WI38 (cell line): Measurements from ENCODE around the gene ZNRF1.

Experiments used
- H3K4me3 ChIP-seq: 2 replicates; pipeline ENCODE4 v1.5.1; 2011; ENCODE audit warnings: low read depth, mild to moderate bottlenecking, control low read depth, low read length
- CTCF ChIP-seq: IDR thresholded peaks from 2 replicates; pipeline ENCODE4 v1.5.1; 2012; ENCODE audit warnings: low read depth, mild to moderate bottlenecking, control low read depth, low read length

ZNRF1 gene

GRCh38 chr16:75102595-75102994, 103.8 kb downstream of the ZNRF1 start:
- no peak overlapping the region for H3K4me3 ChIP-seq
- no peak for TF ChIP-seq CTCF

- TF ChIP-seq CTCF = no peak
- H3K4me3 ChIP-seq = no peak overlapping the region
Measured at GRCh38 chr16:75103994-75104393, 105.2 kb downstream of the ZNRF1 start.

GRCh38 chr16:75104836-75105235, 106.0 kb downstream of the ZNRF1 start:
- no peak overlapping the region for H3K4me3 ChIP-seq
- TF ChIP-seq CTCF = no peak

GRCh38 chr16:75105306-75106061, 106.7 kb downstream of the ZNRF1 start:
- no peak for TF ChIP-seq CTCF
- H3K4me3 ChIP-seq = no peak overlapping the region

GRCh38 chr16:75106351-75107274, 107.8 kb downstream of the ZNRF1 start:
- no peak overlapping the region for H3K4me3 ChIP-seq
- no peak for TF ChIP-seq CTCF

GRCh38 chr16:75107505-75107904, 108.7 kb downstream of the ZNRF1 start:
- no peak for TF ChIP-seq CTCF
- no peak overlapping the region for H3K4me3 ChIP-seq
